ENCODE data around the gene ZNF513. TPM values are rescaled to one million over a fixed set of nuclear protein-coding genes. Genes with fewer than 3 reads are reported as not detected.

The ZNF513 gene
- polyA plus RNA-seq, 2 of the 4 experiments (the other 2 are of a cell fraction): 10.8 to 22.7 TPM

DNA sequence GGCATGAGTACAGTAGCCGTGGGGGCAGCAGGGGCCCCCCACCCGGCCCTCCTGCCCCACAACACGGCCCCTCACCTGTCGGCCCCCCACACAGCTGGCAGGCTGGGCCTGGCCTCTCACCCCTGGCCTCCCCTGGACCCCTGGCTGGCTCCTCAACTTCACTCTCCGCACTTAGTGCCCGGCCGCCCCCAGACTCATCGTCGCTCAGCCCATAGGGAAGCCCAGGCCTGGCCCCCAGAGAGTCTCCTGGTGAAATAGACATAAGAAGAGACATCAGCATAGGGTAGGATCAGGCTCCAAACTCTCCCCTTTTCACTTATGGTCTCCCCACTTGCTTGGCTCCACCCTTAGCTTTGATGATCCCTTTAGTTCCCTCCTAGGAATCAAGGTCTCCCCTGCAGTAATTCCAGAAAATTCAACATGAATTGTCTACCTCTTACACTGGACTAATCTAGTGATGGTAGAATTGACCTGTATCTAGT lies 1.7 kb downstream of the ZNF513 start (continued):
- TF ChIP-seq, protein P1, sequence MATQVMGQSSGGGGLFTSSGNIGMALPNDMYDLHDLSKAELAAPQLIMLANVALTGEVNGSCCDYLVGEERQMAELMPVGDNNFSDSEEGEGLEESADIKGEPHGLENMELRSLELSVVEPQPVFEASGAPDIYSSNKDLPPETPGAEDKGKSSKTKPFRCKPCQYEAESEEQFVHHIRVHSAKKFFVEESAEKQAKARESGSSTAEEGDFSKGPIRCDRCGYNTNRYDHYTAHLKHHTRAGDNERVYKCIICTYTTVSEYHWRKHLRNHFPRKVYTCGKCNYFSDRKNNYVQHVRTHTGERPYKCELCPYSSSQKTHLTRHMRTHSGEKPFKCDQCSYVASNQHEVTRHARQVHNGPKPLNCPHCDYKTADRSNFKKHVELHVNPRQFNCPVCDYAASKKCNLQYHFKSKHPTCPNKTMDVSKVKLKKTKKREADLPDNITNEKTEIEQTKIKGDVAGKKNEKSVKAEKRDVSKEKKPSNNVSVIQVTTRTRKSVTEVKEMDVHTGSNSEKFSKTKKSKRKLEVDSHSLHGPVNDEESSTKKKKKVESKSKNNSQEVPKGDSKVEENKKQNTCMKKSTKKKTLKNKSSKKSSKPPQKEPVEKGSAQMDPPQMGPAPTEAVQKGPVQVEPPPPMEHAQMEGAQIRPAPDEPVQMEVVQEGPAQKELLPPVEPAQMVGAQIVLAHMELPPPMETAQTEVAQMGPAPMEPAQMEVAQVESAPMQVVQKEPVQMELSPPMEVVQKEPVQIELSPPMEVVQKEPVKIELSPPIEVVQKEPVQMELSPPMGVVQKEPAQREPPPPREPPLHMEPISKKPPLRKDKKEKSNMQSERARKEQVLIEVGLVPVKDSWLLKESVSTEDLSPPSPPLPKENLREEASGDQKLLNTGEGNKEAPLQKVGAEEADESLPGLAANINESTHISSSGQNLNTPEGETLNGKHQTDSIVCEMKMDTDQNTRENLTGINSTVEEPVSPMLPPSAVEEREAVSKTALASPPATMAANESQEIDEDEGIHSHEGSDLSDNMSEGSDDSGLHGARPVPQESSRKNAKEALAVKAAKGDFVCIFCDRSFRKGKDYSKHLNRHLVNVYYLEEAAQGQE (IDR thresholded peaks at IDR 0.05): no peak
- TF ChIP-seq CHD2 (IDR thresholded peaks at IDR 0.05; ENCODE audit: low read length, partially characterized antibody): no peak

DNA sequence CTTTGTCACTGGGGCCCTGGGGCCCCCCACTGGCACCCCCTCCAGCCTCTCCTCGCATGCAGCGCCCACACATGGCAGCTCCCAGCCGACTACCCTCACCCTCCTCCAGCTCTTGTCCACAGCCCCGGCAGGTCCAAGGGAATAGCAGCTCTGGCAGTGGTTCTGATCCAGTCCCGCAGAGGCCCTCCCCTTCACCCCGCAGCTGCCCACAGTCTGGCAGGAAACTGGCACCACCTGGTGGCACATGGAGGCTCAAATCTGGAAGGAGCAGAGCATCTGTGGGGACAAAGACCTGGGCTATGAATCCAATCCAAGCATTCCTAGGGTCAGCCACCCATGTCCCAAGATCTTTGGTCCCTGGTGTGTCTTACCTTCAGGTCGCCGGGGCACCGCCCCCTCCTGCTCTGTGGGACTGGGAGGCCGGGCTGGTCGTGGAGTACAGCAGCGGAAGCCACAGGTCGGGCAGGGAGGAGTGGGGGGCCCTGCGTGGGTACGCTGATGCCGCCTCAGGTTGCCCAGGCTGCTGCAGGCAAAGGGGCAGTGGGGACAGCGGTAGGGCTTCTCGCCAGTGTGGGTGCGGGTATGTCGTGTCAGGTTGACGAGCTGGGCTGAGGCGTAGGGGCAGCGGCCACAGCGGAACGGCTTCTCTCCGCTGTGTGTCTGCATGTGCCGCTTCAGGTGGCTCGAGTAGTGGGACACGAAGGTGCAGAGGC lies 2.3 kb downstream of the ZNF513 start:
- H3K4me2 ChIP-seq: peak overlapping the region; percentile 93
- H3K9me3 ChIP-seq: no peaks in the 10 kb centered on the region
- TF ChIP-seq, protein P2, sequence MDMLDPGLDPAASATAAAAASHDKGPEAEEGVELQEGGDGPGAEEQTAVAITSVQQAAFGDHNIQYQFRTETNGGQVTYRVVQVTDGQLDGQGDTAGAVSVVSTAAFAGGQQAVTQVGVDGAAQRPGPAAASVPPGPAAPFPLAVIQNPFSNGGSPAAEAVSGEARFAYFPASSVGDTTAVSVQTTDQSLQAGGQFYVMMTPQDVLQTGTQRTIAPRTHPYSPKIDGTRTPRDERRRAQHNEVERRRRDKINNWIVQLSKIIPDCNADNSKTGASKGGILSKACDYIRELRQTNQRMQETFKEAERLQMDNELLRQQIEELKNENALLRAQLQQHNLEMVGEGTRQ (IDR thresholded peaks at IDR 0.05): no peak
- TF ChIP-seq CBX8 (IDR thresholded peaks at IDR 0.05) (no peak), SMC3 (IDR thresholded peaks at IDR 0.05) (0 out of 3 replicates have a peak, but pooled peaks have one; percentile 12), ZC3H11A (IDR thresholded peaks at IDR 0.05) (no peak), RFX5 (IDR thresholded peaks at IDR 0.05) (no peak), CBX2 (IDR thresholded peaks at IDR 0.05; ENCODE audit: borderline replicate concordance, low read depth) (no peak), NR3C1 (IDR thresholded peaks at IDR 0.05) (no peak), ESRRA (IDR thresholded peaks at IDR 0.05; ENCODE audit: borderline replicate concordance, low read length) (no peak), PHF8 (IDR thresholded peaks at IDR 0.05; ENCODE audit: borderline replicate concordance, low read depth) (no peak), HOXA7 (CRISPR knock-in tag; IDR thresholded peaks at IDR 0.05) (no peak), ZSCAN20 (CRISPR knock-in tag; IDR thresholded peaks at IDR 0.05) (no peak), MAZ (IDR thresholded peaks at IDR 0.05; ENCODE audit: borderline replicate concordance, low read depth, low read length) (no peak), RAD21 (conservative IDR thresholded peaks at IDR 0.05 in 1 of 2, IDR thresholded peaks at IDR 0.05 in 1 of 2) (peak; percentile 30 to 38; a peak in 2 of 5 replicates), MYC (IDR thresholded peaks at IDR 0.05; ENCODE audit: borderline replicate concordance, low read length) (no peak), POLR2A (IDR thresholded peaks at IDR 0.05; ENCODE audit: low read length) (no peak; the same call in 1 of the 2 replicates), ZFP36 (IDR thresholded peaks at IDR 0.05; ENCODE audit: borderline replicate concordance, partially characterized antibody) (no peak), HOXB5 (CRISPR knock-in tag; IDR thresholded peaks at IDR 0.05) (no peak), POLR2AphosphoS2 (conservative IDR thresholded peaks at IDR 0.05; ENCODE audit: low read length) (0 out of 2 replicates have a peak, but pooled peaks have one; percentile 30), GATA3 (IDR thresholded peaks at IDR 0.05; ENCODE audit: borderline replicate concordance) (no peak), EP300 (IDR thresholded peaks at IDR 0.05) (no peak)
- TF ChIP-seq, protein P3, sequence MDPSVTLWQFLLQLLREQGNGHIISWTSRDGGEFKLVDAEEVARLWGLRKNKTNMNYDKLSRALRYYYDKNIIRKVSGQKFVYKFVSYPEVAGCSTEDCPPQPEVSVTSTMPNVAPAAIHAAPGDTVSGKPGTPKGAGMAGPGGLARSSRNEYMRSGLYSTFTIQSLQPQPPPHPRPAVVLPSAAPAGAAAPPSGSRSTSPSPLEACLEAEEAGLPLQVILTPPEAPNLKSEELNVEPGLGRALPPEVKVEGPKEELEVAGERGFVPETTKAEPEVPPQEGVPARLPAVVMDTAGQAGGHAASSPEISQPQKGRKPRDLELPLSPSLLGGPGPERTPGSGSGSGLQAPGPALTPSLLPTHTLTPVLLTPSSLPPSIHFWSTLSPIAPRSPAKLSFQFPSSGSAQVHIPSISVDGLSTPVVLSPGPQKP (IDR thresholded peaks at IDR 0.05; ENCODE audit: low read depth, low read length): no peak
- TF ChIP-seq, protein P4, sequence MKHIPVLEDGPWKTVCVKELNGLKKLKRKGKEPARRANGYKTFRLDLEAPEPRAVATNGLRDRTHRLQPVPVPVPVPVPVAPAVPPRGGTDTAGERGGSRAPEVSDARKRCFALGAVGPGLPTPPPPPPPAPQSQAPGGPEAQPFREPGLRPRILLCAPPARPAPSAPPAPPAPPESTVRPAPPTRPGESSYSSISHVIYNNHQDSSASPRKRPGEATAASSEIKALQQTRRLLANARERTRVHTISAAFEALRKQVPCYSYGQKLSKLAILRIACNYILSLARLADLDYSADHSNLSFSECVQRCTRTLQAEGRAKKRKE (CRISPR knock-in tag; IDR thresholded peaks at IDR 0.05; ENCODE audit: low read depth): no peak
- TF ChIP-seq, protein P5, sequence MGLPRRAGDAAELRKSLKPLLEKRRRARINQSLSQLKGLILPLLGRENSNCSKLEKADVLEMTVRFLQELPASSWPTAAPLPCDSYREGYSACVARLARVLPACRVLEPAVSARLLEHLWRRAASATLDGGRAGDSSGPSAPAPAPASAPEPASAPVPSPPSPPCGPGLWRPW (IDR thresholded peaks at IDR 0.05): no peak
- TF ChIP-seq, protein P6, sequence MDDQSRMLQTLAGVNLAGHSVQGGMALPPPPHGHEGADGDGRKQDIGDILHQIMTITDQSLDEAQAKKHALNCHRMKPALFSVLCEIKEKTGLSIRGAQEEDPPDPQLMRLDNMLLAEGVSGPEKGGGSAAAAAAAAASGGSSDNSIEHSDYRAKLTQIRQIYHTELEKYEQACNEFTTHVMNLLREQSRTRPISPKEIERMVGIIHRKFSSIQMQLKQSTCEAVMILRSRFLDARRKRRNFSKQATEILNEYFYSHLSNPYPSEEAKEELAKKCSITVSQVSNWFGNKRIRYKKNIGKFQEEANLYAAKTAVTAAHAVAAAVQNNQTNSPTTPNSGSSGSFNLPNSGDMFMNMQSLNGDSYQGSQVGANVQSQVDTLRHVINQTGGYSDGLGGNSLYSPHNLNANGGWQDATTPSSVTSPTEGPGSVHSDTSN (IDR thresholded peaks at IDR 0.05): peak; percentile 28; the same call in 1 of the 2 replicates
- TF ChIP-seq, protein P7, sequence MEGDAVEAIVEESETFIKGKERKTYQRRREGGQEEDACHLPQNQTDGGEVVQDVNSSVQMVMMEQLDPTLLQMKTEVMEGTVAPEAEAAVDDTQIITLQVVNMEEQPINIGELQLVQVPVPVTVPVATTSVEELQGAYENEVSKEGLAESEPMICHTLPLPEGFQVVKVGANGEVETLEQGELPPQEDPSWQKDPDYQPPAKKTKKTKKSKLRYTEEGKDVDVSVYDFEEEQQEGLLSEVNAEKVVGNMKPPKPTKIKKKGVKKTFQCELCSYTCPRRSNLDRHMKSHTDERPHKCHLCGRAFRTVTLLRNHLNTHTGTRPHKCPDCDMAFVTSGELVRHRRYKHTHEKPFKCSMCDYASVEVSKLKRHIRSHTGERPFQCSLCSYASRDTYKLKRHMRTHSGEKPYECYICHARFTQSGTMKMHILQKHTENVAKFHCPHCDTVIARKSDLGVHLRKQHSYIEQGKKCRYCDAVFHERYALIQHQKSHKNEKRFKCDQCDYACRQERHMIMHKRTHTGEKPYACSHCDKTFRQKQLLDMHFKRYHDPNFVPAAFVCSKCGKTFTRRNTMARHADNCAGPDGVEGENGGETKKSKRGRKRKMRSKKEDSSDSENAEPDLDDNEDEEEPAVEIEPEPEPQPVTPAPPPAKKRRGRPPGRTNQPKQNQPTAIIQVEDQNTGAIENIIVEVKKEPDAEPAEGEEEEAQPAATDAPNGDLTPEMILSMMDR (IDR thresholded peaks at IDR 0.05): peak; percentile 39
- CTCF ChIA-PET: interaction anchor here (0.6 to 6.9 kb wide), 15 partner anchors 9 to 416 kb away, joined by 3 to 50 read pairs (median 3); partner anchors contain the start of gene EIF2B4
- peak; percentile 25 to 39; a peak in 4 of 6 replicates for ATAC-seq
- POLR2A ChIA-PET: interaction anchor here (0.6 kb wide), 1 partner anchor 78 kb away, joined by 3 read pairs; no protein-coding TSS in a partner anchor
- peaks cover 24% of the 10 kb centered on the region for H3K4me1 ChIP-seq
- DNase-seq (ENCODE audit: low read depth in 1 of 2, low spot score in 1 of 2): peak; percentile 22 to 52
- WGBS (ENCODE audit: missing lambda C conversion rate): 83% methylated on average over 28 of the region's 29 CpGs
- no peak for FAIRE-seq
- H3K4me3 ChIP-seq: no peak overlapping the region
- H3K27ac ChIP-seq: peak overlapping the region in 1 of 2 experiments; percentile 94; a peak in 1 of 6 replicates

Data from A549 (cell line).